Omental fat pad (tissue), 4 donors: ENCODE results near the gene TDRD7. TPM values are rescaled to one million over a fixed set of nuclear protein-coding genes. Genes with fewer than 3 reads are reported as not detected.

Experiments
- ATAC-seq: fragments of 150-250 bp; one replicate; pipeline ENCODE4 v1.9.1; 2016; ENCODE audit warnings: mild to moderate bottlenecking, moderate library complexity; ENCODE audit not compliant: low FRiP score
- DNase-seq: peaks from one replicate; pipeline ENCODE4 v3.0.0-alpha.2; 2019; ENCODE audit warnings: low spot score
- CTCF ChIP-seq, 3 donors: fragments of 450-650 bp; IDR thresholded peaks; one replicate each; pipeline ENCODE4 v1.5.1; 2016 to 2017; ENCODE audit warnings: antibody characterized with exemption in 3 of 3, mild to moderate bottlenecking in 3 of 3, moderate library complexity in 2 of 3
- total RNA-seq, 4 donors: library from RNA; depleted of rRNA; stranded (reverse); fragments of >200 nt; gene quantifications; one replicate each; pipeline ENCODE4 v1.1.0, GENCODE V29; 2016

TDRD7 gene
- total RNA-seq, 4 donors from 2014 or later: 8.0 to 18.1 (median 11.1) TPM

GRCh38 chr9:97512966-97513560 is 101.2 kb downstream of the TDRD7 start:
- TF ChIP-seq CTCF (IDR thresholded peaks at IDR 0.05): no peak
- no peak for ATAC-seq
- DNase-seq: no peak

GRCh38 chr9:97514531-97514930 is 102.6 kb downstream of the TDRD7 start:
- TF ChIP-seq CTCF (IDR thresholded peaks at IDR 0.05): no peak
- peak; percentile 43 for ATAC-seq
- DNase-seq: no peak

GRCh38 chr9:97515662-97516061 is 103.8 kb downstream of the TDRD7 start:
- no peak for TF ChIP-seq CTCF (IDR thresholded peaks at IDR 0.05)
- DNase-seq (no peak), ATAC-seq (no peak)

- DNase-seq (no peak), ATAC-seq (no peak)
- TF ChIP-seq CTCF (IDR thresholded peaks at IDR 0.05): no peak
Observed at GRCh38 chr9:97516111-97516510, 104.2 kb downstream of the TDRD7 start.

- no peak for DNase-seq
- TF ChIP-seq CTCF (IDR thresholded peaks at IDR 0.05): no peak
- no peak for ATAC-seq
Observed at GRCh38 chr9:97517331-97518089, 105.6 kb downstream of the TDRD7 start.

- no peak for DNase-seq
- ATAC-seq: no peak
Observed at GRCh38 chr9:97518166-97518908, 106.4 kb downstream of the TDRD7 start.

More at GRCh38 chr9:97518166-97518908, 106.4 kb downstream of the TDRD7 start:
- TF ChIP-seq CTCF (IDR thresholded peaks at IDR 0.05): no peak
